Activated B cell treated with CpG ODN at 0.5 μM for 24 hours (primary cell): ENCODE data around the gene PPFIA1. TPM values are rescaled to one million over a fixed set of nuclear protein-coding genes. Genes with fewer than 3 reads are reported as not detected.

Experiments
- ATAC-seq: fragments of 200-7000 bp; cut with Tn5 transposase; one replicate; pipeline ENCODE4 v1.10.0; 2021; ENCODE audit warnings: low read depth, mild to moderate bottlenecking, moderate library complexity
- CTCF ChIA-PET: fragments of 350-600 bp; sonication (Branson Sonifier 250); formaldehyde crosslinking; loops from one replicate; lab custom pipeline; 2021; ENCODE audit warnings: antibody characterized with exemption; lab: Charles Lee
- POLR2A ChIA-PET: fragments of 350-600 bp; sonication (Branson Sonifier 250); formaldehyde crosslinking; loops from one replicate; lab custom pipeline; 2021; ENCODE audit warnings: antibody characterized with exemption; lab: Charles Lee
- DNase-seq: peaks from one replicate; pipeline ENCODE4 v3.0.0; 2022
- H3K27ac Mint-ChIP-seq: one replicate; pipeline ENCODE4 v1.8.0; 2020; ENCODE audit warnings: mixed read lengths
- H3K27me3 Mint-ChIP-seq: one replicate; pipeline ENCODE4 v1.8.0; 2021; ENCODE audit warnings: mixed read lengths
- H3K36me3 Mint-ChIP-seq: one replicate; pipeline ENCODE4 v1.8.0; 2021; ENCODE audit warnings: low read depth, mixed read lengths
- H3K4me1 Mint-ChIP-seq: one replicate; pipeline ENCODE4 v1.8.0; 2021; ENCODE audit warnings: mixed read lengths
- H3K4me3 Mint-ChIP-seq: one replicate; pipeline ENCODE4 v1.8.0; 2020; ENCODE audit warnings: mild to moderate bottlenecking, mixed read lengths
- H3K9me3 Mint-ChIP-seq: one replicate; pipeline ENCODE4 v1.8.0; 2020; ENCODE audit warnings: mixed read lengths
- intact Hi-C: fragments of 100-400 bp; cut with micrococcal nuclease; formaldehyde crosslinking; loops from one replicate; pipeline ENCODE4 v1.15.1; 2024
- total RNA-seq: library from RNA; stranded (reverse); gene quantifications from 2 replicates; pipeline ENCODE4 v1.2.3, GENCODE V29; 2022
- TF ChIP-seq, protein P1 (sequence below): fragments of 200-600 bp; IDR thresholded peaks from one replicate; pipeline ENCODE4 v1.8.0; 2022; ENCODE audit warnings: antibody characterized with exemption, mild to moderate bottlenecking

The PPFIA1 gene
- total RNA-seq, 1 donor from 2014 or later, result 53.3 TPM

- Mint-ChIP-seq H3K36me3 (peaks cover 76% of the 10 kb centered on the region), H3K27ac (no peak overlapping the region)
- TF ChIP-seq, protein P1, sequence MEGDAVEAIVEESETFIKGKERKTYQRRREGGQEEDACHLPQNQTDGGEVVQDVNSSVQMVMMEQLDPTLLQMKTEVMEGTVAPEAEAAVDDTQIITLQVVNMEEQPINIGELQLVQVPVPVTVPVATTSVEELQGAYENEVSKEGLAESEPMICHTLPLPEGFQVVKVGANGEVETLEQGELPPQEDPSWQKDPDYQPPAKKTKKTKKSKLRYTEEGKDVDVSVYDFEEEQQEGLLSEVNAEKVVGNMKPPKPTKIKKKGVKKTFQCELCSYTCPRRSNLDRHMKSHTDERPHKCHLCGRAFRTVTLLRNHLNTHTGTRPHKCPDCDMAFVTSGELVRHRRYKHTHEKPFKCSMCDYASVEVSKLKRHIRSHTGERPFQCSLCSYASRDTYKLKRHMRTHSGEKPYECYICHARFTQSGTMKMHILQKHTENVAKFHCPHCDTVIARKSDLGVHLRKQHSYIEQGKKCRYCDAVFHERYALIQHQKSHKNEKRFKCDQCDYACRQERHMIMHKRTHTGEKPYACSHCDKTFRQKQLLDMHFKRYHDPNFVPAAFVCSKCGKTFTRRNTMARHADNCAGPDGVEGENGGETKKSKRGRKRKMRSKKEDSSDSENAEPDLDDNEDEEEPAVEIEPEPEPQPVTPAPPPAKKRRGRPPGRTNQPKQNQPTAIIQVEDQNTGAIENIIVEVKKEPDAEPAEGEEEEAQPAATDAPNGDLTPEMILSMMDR, result no peak
These were observed 81.6 kb downstream of the PPFIA1 start for GRCh38 chr11:70352100-70352499.

GRCh38 chr11:70352601-70353000 is 82.1 kb downstream of the PPFIA1 start:
- Mint-ChIP-seq H3K4me3 (no peak overlapping the region), H3K4me1 (no peaks in the 10 kb centered on the region), H3K27me3 (no peaks in the 10 kb centered on the region), H3K36me3 (peaks cover 77% of the 10 kb centered on the region), H3K27ac (no peak overlapping the region), H3K9me3 (no peaks in the 10 kb centered on the region)
- ChIA-PET POLR2A (no interaction called here), CTCF (interaction anchor here (1.2 kb wide), 1 partner anchor 20 kb away, joined by 3 read pairs; no protein-coding TSS in a partner anchor)
- DNase-seq, result no peak
- TF ChIP-seq, protein P1, result no peak
- intact Hi-C loops, result no loop called here
- no peak for ATAC-seq

More at GRCh38 chr11:70352100-70352499, 81.6 kb downstream of the PPFIA1 start:
- ChIA-PET CTCF (interaction anchor here (1.2 kb wide), 1 partner anchor 19 kb away, joined by 3 read pairs; no protein-coding TSS in a partner anchor), POLR2A (no interaction called here)
- DNase-seq (no peak), ATAC-seq (no peak)
- Mint-ChIP-seq H3K9me3 (no peaks in the 10 kb centered on the region), H3K4me3 (no peak overlapping the region), H3K27me3 (no peaks in the 10 kb centered on the region), H3K4me1 (no peaks in the 10 kb centered on the region)
- intact Hi-C loops, result no loop called here

DNA sequence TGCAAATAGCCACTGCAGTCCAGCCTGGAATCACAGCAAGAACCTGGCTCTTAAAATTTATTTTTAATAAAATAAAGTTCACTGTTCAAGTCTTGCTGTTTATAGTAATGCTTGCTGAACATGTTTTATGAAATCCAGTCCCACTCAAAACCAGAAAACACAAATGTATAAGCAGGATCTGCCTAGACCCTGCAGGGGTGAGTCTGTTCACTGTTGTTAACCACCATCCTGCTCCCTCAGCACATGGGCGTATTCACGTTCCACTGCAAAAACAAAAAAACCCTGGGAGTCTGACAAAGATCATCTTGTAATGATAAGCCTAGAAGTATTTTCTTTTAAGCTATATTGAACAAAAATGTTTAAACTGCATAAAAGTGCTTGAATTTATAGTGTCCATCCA is 82.8 kb downstream of the PPFIA1 start:
- no peaks in the 10 kb centered on the region for H3K9me3 Mint-ChIP-seq
- ChIA-PET CTCF (interaction anchor here (1.2 kb wide), 1 partner anchor 20 kb away, joined by 3 read pairs; no protein-coding TSS in a partner anchor), POLR2A (no interaction called here)
- TF ChIP-seq, protein P1, result no peak
- DNase-seq, result no peak
- H3K36me3 Mint-ChIP-seq, result peaks cover 80% of the 10 kb centered on the region
- H3K4me1 Mint-ChIP-seq, result no peaks in the 10 kb centered on the region
- H3K27me3 Mint-ChIP-seq, result no peaks in the 10 kb centered on the region
- no peak overlapping the region for H3K4me3 Mint-ChIP-seq
- no peak overlapping the region for H3K27ac Mint-ChIP-seq
- ATAC-seq, result no peak
- intact Hi-C loops, result no loop called here

- CTCF ChIA-PET, result no interaction called here
- no peak for ATAC-seq
These were observed 83.5 kb downstream of the PPFIA1 start for GRCh38 chr11:70353900-70354568.

GRCh38 chr11:70354629-70355028 is 84.1 kb downstream of the PPFIA1 start:
- CTCF ChIA-PET, result no interaction called here
- intact Hi-C loops, result no loop called here
- H3K4me1 Mint-ChIP-seq, result no peaks in the 10 kb centered on the region
- no peaks in the 10 kb centered on the region for H3K27me3 Mint-ChIP-seq
- H3K36me3 Mint-ChIP-seq, result peaks cover 83% of the 10 kb centered on the region
- TF ChIP-seq, protein P1, result no peak
- H3K9me3 Mint-ChIP-seq, result no peaks in the 10 kb centered on the region
- POLR2A ChIA-PET, result no interaction called here
- DNase-seq (no peak), ATAC-seq (no peak)
- no peak overlapping the region for H3K4me3 Mint-ChIP-seq
- H3K27ac Mint-ChIP-seq, result no peak overlapping the region

More at GRCh38 chr11:70353900-70354568, 83.5 kb downstream of the PPFIA1 start:
- Mint-ChIP-seq H3K36me3 (peaks cover 82% of the 10 kb centered on the region), H3K27ac (no peak overlapping the region), H3K4me3 (no peak overlapping the region), H3K9me3 (no peaks in the 10 kb centered on the region), H3K27me3 (no peaks in the 10 kb centered on the region), H3K4me1 (no peaks in the 10 kb centered on the region)
- TF ChIP-seq, protein P1, result no peak
- POLR2A ChIA-PET, result no interaction called here
- DNase-seq, result no peak
- intact Hi-C loops, result no loop called here
